GM12872 (cell line): ENCODE data around the gene KLHL21.
A peak's percentile ranks its signal among the peaks of the same experiment; 100 is the strongest.

Source experiments
- TF ChIP-seq, protein P1 (sequence below): IDR thresholded peaks from 3 replicates; pipeline ENCODE4 v1.5.1; 2011; ENCODE audit warnings: low read depth, mild to moderate bottlenecking, low read length, moderate library complexity; ENCODE audit not compliant: insufficient read depth

The KLHL21 gene

DNA sequence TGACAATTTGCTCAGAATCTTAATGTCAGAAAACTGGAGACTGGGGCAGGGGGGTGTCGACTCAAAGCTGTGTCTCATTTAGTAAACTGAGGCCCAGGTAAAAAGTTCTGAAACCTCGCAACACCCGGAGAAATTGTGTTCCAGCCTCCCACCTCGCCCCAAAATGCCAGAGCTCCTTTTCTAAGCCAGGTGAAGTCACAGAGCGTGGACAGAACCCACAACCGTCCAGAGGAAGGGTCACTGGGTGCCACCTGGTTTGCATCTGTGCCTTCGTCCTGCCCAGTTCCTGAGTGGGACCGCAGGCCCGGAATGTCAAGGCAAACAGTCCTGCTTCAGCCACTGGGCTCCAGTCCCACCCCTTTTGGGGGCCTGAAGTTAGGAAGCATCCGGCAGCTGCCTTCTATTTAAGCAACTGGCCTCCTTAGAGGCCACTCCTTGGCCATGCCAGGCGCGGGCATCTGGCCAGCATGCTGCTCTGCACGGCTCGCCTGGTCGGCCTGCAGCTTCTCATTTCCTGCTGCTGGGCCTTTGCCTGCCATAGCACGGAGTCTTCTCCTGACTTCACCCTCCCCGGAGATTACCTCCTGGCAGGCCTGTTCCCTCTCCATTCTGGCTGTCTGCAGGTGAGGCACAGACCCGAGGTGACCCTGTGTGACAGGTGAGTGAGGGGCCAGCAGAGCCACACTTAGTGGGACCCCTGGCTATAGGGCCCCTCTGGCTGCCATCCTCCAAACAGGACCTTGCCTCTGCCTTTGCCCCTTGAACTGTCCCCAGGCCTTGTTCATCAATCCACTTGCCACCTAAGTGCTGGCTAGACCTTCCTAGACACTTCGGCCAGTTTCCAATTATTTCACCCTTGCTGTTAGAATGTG is 47.5 kb downstream of the KLHL21 start, which contains the start of gene TAS1R1:
TSS of gene TAS1R1 (plus strand) at position 401 of the 872 bp plus-strand sequence. CDS start at position 468, 67 bp downstream.
- TF ChIP-seq, protein P1, sequence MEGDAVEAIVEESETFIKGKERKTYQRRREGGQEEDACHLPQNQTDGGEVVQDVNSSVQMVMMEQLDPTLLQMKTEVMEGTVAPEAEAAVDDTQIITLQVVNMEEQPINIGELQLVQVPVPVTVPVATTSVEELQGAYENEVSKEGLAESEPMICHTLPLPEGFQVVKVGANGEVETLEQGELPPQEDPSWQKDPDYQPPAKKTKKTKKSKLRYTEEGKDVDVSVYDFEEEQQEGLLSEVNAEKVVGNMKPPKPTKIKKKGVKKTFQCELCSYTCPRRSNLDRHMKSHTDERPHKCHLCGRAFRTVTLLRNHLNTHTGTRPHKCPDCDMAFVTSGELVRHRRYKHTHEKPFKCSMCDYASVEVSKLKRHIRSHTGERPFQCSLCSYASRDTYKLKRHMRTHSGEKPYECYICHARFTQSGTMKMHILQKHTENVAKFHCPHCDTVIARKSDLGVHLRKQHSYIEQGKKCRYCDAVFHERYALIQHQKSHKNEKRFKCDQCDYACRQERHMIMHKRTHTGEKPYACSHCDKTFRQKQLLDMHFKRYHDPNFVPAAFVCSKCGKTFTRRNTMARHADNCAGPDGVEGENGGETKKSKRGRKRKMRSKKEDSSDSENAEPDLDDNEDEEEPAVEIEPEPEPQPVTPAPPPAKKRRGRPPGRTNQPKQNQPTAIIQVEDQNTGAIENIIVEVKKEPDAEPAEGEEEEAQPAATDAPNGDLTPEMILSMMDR: no peak

DNA sequence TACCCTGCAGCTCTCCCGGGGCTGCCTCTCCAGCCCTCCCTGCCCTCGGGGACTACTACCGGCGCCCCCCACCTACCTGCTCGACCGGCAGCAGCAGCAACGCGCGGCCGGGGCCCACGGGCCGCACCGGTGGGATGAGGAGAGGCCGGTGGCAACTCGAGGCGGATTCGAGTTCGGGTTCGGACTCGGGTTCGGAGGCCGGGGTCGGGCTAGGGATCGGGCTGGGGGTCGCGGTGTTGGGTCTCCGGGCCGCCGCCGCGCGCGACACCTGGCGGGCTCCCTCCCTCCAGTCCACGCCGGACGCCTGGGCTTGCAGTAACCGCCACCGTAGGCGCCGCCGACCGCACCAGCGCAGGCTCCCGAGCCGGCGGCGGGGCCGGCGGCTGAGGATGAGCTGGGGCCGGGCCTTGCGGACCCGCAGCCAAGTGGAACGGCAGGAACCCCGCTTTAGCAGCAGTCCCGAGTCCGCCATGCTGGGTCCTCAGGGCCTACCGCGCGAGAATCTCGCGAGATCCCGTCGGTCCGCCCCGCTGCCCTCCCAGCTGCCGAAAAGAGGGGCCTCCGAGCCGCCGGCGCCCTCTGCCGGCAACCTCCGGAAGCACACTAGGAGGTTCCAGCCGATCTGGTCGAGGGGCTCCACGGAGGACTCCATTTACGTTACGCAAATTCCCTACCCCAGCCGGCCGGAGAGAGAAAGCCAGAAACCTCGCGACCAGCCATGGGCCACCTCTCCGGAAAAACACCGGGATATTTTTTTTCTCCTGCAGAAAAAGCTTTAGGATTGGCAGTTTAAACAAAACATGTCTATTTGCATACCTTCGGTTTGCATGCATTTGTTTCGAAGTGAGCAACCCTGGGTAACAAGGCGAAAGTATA is 48.4 kb downstream of the KLHL21 start, which contains the start of gene NOL9:
TSS of gene NOL9 (minus strand) at position 483 of the 876 bp plus-strand sequence. CDS start at position 472, 11 bp downstream.
- TF ChIP-seq, protein P1: peak; percentile 92

GRCh38 chr1:6547301-6547700 is 55.4 kb downstream of the KLHL21 start:
- TF ChIP-seq, protein P1: no peak

DNA sequence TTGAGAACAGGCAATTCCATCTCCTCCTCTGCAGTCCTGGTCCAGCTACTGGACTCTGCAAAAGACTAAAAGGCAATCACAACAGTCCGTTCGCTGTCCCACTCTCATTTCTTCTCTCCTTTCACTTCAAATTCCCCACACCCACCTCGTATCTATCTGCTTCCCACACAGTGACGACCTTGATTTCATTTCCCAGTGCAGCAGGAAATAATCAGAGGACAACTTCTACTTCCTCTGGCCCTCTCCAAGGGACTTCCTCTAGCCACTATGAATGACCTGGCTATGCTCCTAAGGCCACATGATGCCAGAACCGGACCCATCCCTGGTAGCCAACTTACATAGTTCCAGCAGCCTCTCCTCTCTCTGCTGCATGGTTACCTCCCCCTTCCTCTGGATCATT is 56.3 kb downstream of the KLHL21 start:
- TF ChIP-seq, protein P1: no peak

DNA sequence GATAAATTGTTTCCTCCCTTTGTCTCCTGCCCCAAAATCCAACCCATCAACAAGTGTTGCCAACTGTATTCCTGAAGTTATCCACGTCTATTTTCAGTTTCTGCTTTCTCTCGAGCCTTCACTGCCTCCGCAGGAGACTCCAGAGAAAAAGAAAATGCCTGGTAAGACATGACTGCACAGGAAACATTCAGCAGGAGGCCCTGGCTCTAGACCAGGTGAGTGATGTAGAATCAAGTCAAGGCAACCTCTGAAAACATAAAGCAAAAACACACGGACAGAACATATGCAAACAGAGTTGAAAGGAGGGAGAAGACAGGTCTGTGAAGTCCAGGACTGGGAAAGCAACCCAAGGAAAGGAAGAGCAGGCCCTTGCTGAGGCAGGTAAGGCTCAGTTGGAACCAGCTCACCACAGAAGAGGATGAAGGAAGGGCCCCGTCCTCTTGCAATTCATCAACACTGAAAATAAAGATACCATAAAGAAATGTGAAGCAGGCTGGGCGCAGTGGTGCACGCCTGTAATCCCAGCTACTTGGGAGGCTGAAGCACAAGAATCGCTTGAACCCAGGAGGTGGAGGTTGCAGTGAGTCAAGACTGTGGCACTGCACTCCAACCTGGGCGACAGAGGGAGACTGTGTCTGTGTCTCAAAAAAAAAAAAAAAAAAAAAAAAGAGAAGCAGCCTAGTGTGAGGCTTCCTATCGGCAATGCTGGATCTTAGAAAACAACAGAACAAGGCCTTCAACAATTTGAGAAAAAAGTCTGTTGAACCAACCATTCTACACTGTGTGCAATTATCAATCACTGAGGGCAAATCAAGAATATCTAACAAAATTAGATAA is 57.2 kb downstream of the KLHL21 start:
- TF ChIP-seq, protein P1: no peak

DNA sequence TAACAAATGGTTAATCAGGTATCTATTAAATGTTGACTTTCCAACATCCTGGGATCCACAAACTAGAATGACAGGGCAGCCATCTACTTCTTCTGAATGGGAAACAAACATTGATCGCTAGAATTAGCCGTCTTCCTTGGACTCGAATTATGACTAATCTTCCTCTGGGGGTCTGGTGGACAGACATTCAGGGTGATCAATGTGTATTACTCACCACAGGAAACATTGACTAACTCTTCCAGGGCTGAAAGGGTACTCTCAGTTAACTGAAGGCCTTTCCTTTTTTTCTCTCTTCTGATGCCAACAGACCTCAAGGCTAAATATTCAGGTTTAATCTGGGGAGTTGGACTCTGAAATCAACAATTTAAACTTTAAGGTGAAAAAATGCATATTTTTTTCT is 57.8 kb downstream of the KLHL21 start:
- TF ChIP-seq, protein P1: no peak
